COLO668 (cell line): ENCODE data around the gene SCAMP4.

Experiments used
- DNase-seq: peaks from one replicate; lab custom pipeline; 2025; ENCODE audit not compliant: unreplicated experiment; lab: John Stamatoyannopoulos, UW

The SCAMP4 gene

GRCh38 chr19:1955171-1956121, 50.2 kb downstream of the SCAMP4 start:
- DNase-seq: no peak

- DNase-seq: no peak
Observed at GRCh38 chr19:1956122-1956494, 50.9 kb downstream of the SCAMP4 start.

- no peak for DNase-seq
Observed at GRCh38 chr19:1956868-1957492, 51.8 kb downstream of the SCAMP4 start.

GRCh38 chr19:1957562-1958248, 52.5 kb downstream of the SCAMP4 start:
- no peak for DNase-seq

GRCh38 chr19:1959928-1960589, 54.9 kb downstream of the SCAMP4 start:
- no peak for DNase-seq

- DNase-seq: no peak
Observed at GRCh38 chr19:1961000-1961883, 56.0 kb downstream of the SCAMP4 start.

GRCh38 chr19:1962674-1963073, 57.5 kb downstream of the SCAMP4 start:
- no peak for DNase-seq

- DNase-seq: no peak
Observed at GRCh38 chr19:1967087-1967608, 61.9 kb downstream of the SCAMP4 start.

- no peak for DNase-seq
Observed at GRCh38 chr19:1968279-1969175, 63.3 kb downstream of the SCAMP4 start.

GRCh38 chr19:1969176-1970002, 64.2 kb downstream of the SCAMP4 start:
- DNase-seq: no peak

- DNase-seq: no peak
Observed at GRCh38 chr19:1970003-1970805, 65.0 kb downstream of the SCAMP4 start.

GRCh38 chr19:1970806-1971502, 65.8 kb downstream of the SCAMP4 start:
- no peak for DNase-seq

GRCh38 chr19:1974381-1975161, 69.4 kb downstream of the SCAMP4 start:
- no peak for DNase-seq

GRCh38 chr19:1975162-1975480, 69.9 kb downstream of the SCAMP4 start:
- DNase-seq: no peak
